HepG2 (cell line): ENCODE data around the gene CCDC38. TPM values are rescaled to one million over a fixed set of nuclear protein-coding genes. Genes with fewer than 3 reads are reported as not detected.

Source experiments
- EED ChIP-seq: sonication (generic); formaldehyde crosslinking; IDR thresholded peaks from 2 replicates; pipeline ENCODE4 v1.5.0; 2020; ENCODE audit warnings: mild to moderate bottlenecking, missing genetic modification reagents
- FOXO1 ChIP-seq: sonication (generic); formaldehyde crosslinking; IDR thresholded peaks from 2 replicates; pipeline ENCODE4 v1.4.0; 2020; ENCODE audit warnings: missing genetic modification reagents
- HBP1 ChIP-seq: IDR thresholded peaks from 2 replicates; pipeline ENCODE4 v1.6.1; 2016; ENCODE audit warnings: low read depth, control low read depth
- HOXA3 ChIP-seq: sonication (generic); formaldehyde crosslinking; IDR thresholded peaks from 2 replicates; pipeline ENCODE4 v1.5.0; 2020; ENCODE audit warnings: missing genetic modification reagents
- IKZF5 ChIP-seq: IDR thresholded peaks from 2 replicates; pipeline ENCODE4 v1.6.1; 2018; ENCODE audit warnings: missing genetic modification reagents, mild to moderate bottlenecking, missing compliant biosample characterization
- MIER3 ChIP-seq: IDR thresholded peaks from 2 replicates; pipeline ENCODE4 v1.6.1; 2016; ENCODE audit warnings: missing compliant biosample characterization, borderline replicate concordance
- MYC ChIP-seq: sonication (generic); formaldehyde crosslinking; IDR thresholded peaks from 2 replicates; pipeline ENCODE4 v1.9.0; 2021; ENCODE audit warnings: missing genetic modification reagents, borderline replicate concordance
- PBX2 ChIP-seq: IDR thresholded peaks from 2 replicates; pipeline ENCODE4 v1.6.1; 2016; ENCODE audit warnings: control low read depth
- PHF21A ChIP-seq: sonication (generic); formaldehyde crosslinking; IDR thresholded peaks from 2 replicates; pipeline ENCODE4 v1.5.0; 2020; ENCODE audit warnings: mild to moderate bottlenecking, missing genetic modification reagents
- REPIN1 ChIP-seq: sonication (generic); formaldehyde crosslinking; IDR thresholded peaks from 2 replicates; pipeline ENCODE4 v1.8.0; 2022; ENCODE audit warnings: missing genetic modification reagents, low read depth, mild to moderate bottlenecking, borderline replicate concordance
- SALL1 ChIP-seq: sonication (generic); formaldehyde crosslinking; IDR thresholded peaks from 2 replicates; pipeline ENCODE4 v1.8.0; 2022; ENCODE audit warnings: mild to moderate bottlenecking, missing genetic modification reagents
- SP1 ChIP-seq, 2 experiments: fragments of 450-650 bp in 1 of 2; sonication (generic) in 1 of 2; formaldehyde crosslinking in 1 of 2; IDR thresholded peaks; 2 replicates each; pipeline versions ENCODE4 v1.4.0 to v1.6.1; 2016 to 2020; ENCODE audit warnings: missing genetic modification reagents in 1 of 2
- TAF15 ChIP-seq: fragments of 200-400 bp; formaldehyde crosslinking; IDR thresholded peaks from one replicate; pipeline ENCODE4 v1.6.1; 2018; ENCODE audit warnings: mild to moderate bottlenecking, low read depth, low read length; ENCODE audit not compliant: poor library complexity, severe bottlenecking
- TP53 ChIP-seq: sonication (generic); formaldehyde crosslinking; conservative IDR thresholded peaks from 2 replicates; pipeline ENCODE4 v1.4.0; 2020; ENCODE audit warnings: missing genetic modification reagents
- TSC22D2 ChIP-seq: sonication (generic); formaldehyde crosslinking; IDR thresholded peaks from 2 replicates; pipeline ENCODE4 v1.5.1; 2020; ENCODE audit warnings: missing genetic modification reagents, mild to moderate bottlenecking, borderline replicate concordance
- U2AF1 ChIP-seq: fragments of 200-400 bp; formaldehyde crosslinking; optimal IDR thresholded peaks from 2 replicates; pipeline ENCODE3; 2017; ENCODE audit warnings: mild to moderate bottlenecking, low read depth, low read length
- YEATS2 ChIP-seq: sonication (generic); formaldehyde crosslinking; IDR thresholded peaks from 2 replicates; pipeline ENCODE4 v1.4.0; 2020; ENCODE audit warnings: missing genetic modification reagents, borderline replicate concordance
- ZGPAT ChIP-seq: IDR thresholded peaks from 2 replicates; pipeline ENCODE4 v1.6.1; 2016; ENCODE audit warnings: mild to moderate bottlenecking
- ZNF136 ChIP-seq: sonication (generic); formaldehyde crosslinking; IDR thresholded peaks from 2 replicates; pipeline ENCODE4 v1.8.1; 2022; ENCODE audit warnings: low read depth, mild to moderate bottlenecking, moderate library complexity, missing genetic modification reagents
- ZNF225 ChIP-seq: sonication (generic); formaldehyde crosslinking; IDR thresholded peaks from 2 replicates; pipeline ENCODE4 v1.4.0; 2020; ENCODE audit warnings: mild to moderate bottlenecking, missing genetic modification reagents
- ZNF260 ChIP-seq: sonication (generic); formaldehyde crosslinking; IDR thresholded peaks from 2 replicates; pipeline ENCODE4 v1.4.0; 2020; ENCODE audit warnings: missing genetic modification reagents, low read depth, mild to moderate bottlenecking, borderline replicate concordance
- ZNF552 ChIP-seq: sonication (generic); formaldehyde crosslinking; IDR thresholded peaks from 2 replicates; pipeline ENCODE4 v1.9.0; 2022; ENCODE audit warnings: missing genetic modification reagents, mild to moderate bottlenecking, borderline replicate concordance
- ZNF720 ChIP-seq: sonication (generic); formaldehyde crosslinking; IDR thresholded peaks from 2 replicates; pipeline ENCODE4 v1.4.0; 2020; ENCODE audit warnings: missing genetic modification reagents
- ZNF781 ChIP-seq: sonication (generic); formaldehyde crosslinking; IDR thresholded peaks from 2 replicates; pipeline ENCODE4 v1.5.1; 2020; ENCODE audit warnings: borderline replicate concordance, mild to moderate bottlenecking, missing genetic modification reagents; ENCODE audit errors: not compliant biosample characterization
- polyA plus RNA-seq, 8 experiments: library from polyadenylated mRNA; depleted of rRNA in 3 of 8; stranded (reverse) in 7 of 8; unstranded in 1 of 8; fragments of >200 nt; fragmentation: Illumina TruSeq in 4 of 8; extraction: Trizol in 4 of 8; gene quantifications; 2 replicates each; pipeline versions ENCODE4 v1.2.1 to v1.2.3, GENCODE V29; 2011 to 2016; ENCODE audit warnings: low read depth in 4 of 8, missing spikeins in 1 of 8, mixed read lengths in 1 of 8; ENCODE audit not compliant: insufficient read depth in 1 of 8
- total RNA-seq, 5 experiments: library from RNA; depleted of rRNA; stranded (reverse); fragments of >200 nt; fragmentation: Illumina TruSeq; extraction: Trizol; gene quantifications; 2 replicates each; pipeline ENCODE4 v1.2.3, GENCODE V29; 2016; ENCODE audit warnings: low read depth in 1 of 5
- TF ChIP-seq, protein P1 (sequence below): sonication (generic); formaldehyde crosslinking; IDR thresholded peaks from 2 replicates; pipeline ENCODE4 v1.4.0; 2020; ENCODE audit warnings: missing genetic modification reagents, borderline replicate concordance

CCDC38 gene
- total and polyA plus RNA-seq, 2 of the 13 experiments (the other 11 are each of a cell fraction or from before 2014, with no cell fraction given) = 0.24 to 0.32 TPM

DNA sequence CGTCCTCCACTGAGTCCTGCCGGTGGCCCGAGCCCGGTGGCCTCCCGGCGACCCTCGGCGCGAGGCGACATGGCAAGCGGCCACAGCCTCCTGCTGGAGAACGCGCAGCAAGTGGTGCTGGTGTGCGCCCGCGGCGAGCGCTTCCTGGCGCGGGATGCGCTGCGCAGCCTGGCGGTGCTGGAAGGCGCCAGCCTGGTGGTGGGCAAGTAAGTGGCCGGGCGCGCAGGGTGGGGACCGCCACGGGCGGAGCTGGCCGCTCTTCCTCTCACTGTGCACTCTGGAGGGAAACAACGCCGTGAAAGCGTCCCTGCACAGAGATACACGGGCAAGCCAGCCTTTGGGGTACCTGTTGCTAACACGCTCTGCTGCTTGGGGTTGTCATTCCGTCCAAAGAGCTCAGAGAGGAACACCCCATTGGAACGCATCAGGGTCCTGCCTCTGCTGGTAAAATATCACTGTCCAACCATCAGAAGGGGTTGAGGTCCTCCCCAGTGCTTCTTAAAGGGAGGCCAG is 972 bp upstream of the CCDC38 start, which contains the start of gene AMDHD1 (continued):
- TF ChIP-seq PBX2 = no peak
- TF ChIP-seq TP53 = no peak
- TF ChIP-seq ZNF781 = no peak
- TF ChIP-seq ZNF720 (CRISPR knock-in tag) = no peak
- TF ChIP-seq SP1 (IDR thresholded peaks at IDR 0.05) = no peak
- no peak for TF ChIP-seq SP1 (CRISPR knock-in tag; IDR thresholded peaks at IDR 0.05)
- no peak for TF ChIP-seq MIER3 (CRISPR knock-in tag)
- no peak for TF ChIP-seq IKZF5 (CRISPR knock-in tag)
- TF ChIP-seq FOXO1 (CRISPR knock-in tag) = no peak
- TF ChIP-seq ZNF260 = no peak
- peak; percentile 81; the same call in 1 of the 2 replicates for TF ChIP-seq SALL1 (CRISPR knock-in tag)
- no peak for TF ChIP-seq U2AF1
- TF ChIP-seq TAF15 = no peak
- peak; percentile 31; the same call in 1 of the 2 replicates for TF ChIP-seq HOXA3 (CRISPR knock-in tag)
- no peak for TF ChIP-seq YEATS2 (CRISPR knock-in tag)
- TF ChIP-seq, protein P1, sequence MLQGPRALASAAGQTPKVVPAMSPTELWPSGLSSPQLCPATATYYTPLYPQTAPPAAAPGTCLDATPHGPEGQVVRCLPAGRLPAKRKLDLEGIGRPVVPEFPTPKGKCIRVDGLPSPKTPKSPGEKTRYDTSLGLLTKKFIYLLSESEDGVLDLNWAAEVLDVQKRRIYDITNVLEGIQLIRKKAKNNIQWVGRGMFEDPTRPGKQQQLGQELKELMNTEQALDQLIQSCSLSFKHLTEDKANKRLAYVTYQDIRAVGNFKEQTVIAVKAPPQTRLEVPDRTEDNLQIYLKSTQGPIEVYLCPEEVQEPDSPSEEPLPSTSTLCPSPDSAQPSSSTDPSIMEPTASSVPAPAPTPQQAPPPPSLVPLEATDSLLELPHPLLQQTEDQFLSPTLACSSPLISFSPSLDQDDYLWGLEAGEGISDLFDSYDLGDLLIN = peak; percentile 16; the same call in 1 of the 2 replicates
- no peak for TF ChIP-seq ZGPAT (CRISPR knock-in tag)
- no peak for TF ChIP-seq ZNF136 (CRISPR knock-in tag)
- no peak for TF ChIP-seq HBP1
- TF ChIP-seq TSC22D2 (CRISPR knock-in tag) = no peak
- peak; percentile 42; the same call in 1 of the 2 replicates for TF ChIP-seq REPIN1 (CRISPR knock-in tag)
- TF ChIP-seq EED (CRISPR knock-in tag) = peak; percentile 32; the same call in 1 of the 2 replicates
- no peak; the same call in 1 of the 2 replicates for TF ChIP-seq PHF21A (CRISPR knock-in tag)
- TF ChIP-seq ZNF552 (CRISPR knock-in tag) = no peak
- TF ChIP-seq ZNF225 (CRISPR knock-in tag) = no peak
- TF ChIP-seq MYC = peak; percentile 47; the same call in 1 of the 2 replicates
